HepG2 (cell line): Measurements from ENCODE around the gene MAN1B1. TPM values are rescaled to one million over a fixed set of nuclear protein-coding genes. Genes with fewer than 3 reads are reported as not detected.

Experiments
- JUN ChIP-seq: sonication (generic); formaldehyde crosslinking; IDR thresholded peaks from 2 replicates; pipeline ENCODE4 v1.4.0; 2020; ENCODE audit warnings: mild to moderate bottlenecking, missing genetic modification reagents
- JUND ChIP-seq: sonication (generic); formaldehyde crosslinking; IDR thresholded peaks from 2 replicates; pipeline ENCODE4 v1.8.0; 2022; ENCODE audit warnings: mild to moderate bottlenecking, missing genetic modification reagents
- KDM2A ChIP-seq: sonication (generic); formaldehyde crosslinking; IDR thresholded peaks from 2 replicates; pipeline ENCODE4 v1.4.0; 2020; ENCODE audit warnings: low read depth, missing genetic modification reagents, borderline replicate concordance
- MIER2 ChIP-seq: IDR thresholded peaks from 2 replicates; pipeline ENCODE4 v1.6.1; 2016; ENCODE audit warnings: missing biosample characterization, missing genetic modification reagents
- MLLT10 ChIP-seq: sonication (generic); formaldehyde crosslinking; IDR thresholded peaks from 2 replicates; pipeline ENCODE4 v1.4.0; 2020; ENCODE audit warnings: missing genetic modification reagents
- PRMT3 ChIP-seq: sonication (generic); formaldehyde crosslinking; IDR thresholded peaks from 2 replicates; pipeline ENCODE4 v1.8.1; 2022; ENCODE audit warnings: low read depth, mild to moderate bottlenecking, moderate library complexity, missing genetic modification reagents, borderline replicate concordance
- RBFOX2 ChIP-seq: fragments of 200-400 bp; formaldehyde crosslinking; IDR thresholded peaks from 2 replicates; pipeline ENCODE4 v1.6.1; 2017; ENCODE audit warnings: low read depth, mild to moderate bottlenecking, low read length
- SP1 ChIP-seq, 2 experiments: fragments of 450-650 bp in 1 of 2; sonication (generic) in 1 of 2; formaldehyde crosslinking in 1 of 2; IDR thresholded peaks; 2 replicates each; pipeline versions ENCODE4 v1.4.0 to v1.6.1; 2016 to 2020; ENCODE audit warnings: missing genetic modification reagents in 1 of 2
- TBX2 ChIP-seq: sonication (generic); formaldehyde crosslinking; IDR thresholded peaks from 2 replicates; pipeline ENCODE4 v1.5.0; 2020; ENCODE audit warnings: missing genetic modification reagents, mild to moderate bottlenecking, borderline replicate concordance
- TCF12 ChIP-seq, 2 experiments: fragments of 450-650 bp in 1 of 2; sonication (generic) in 1 of 2; formaldehyde crosslinking in 1 of 2; IDR thresholded peaks; 2 replicates each; pipeline versions ENCODE4 v1.6.1 to v1.8.0; 2017 to 2022; ENCODE audit warnings: antibody characterized with exemption in 1 of 2, mild to moderate bottlenecking in 1 of 2, missing genetic modification reagents in 1 of 2, moderate library complexity in 1 of 2
- THAP8 ChIP-seq: sonication (generic); formaldehyde crosslinking; IDR thresholded peaks from 2 replicates; pipeline ENCODE4 v1.5.1; 2020; ENCODE audit warnings: missing genetic modification reagents, mild to moderate bottlenecking, borderline replicate concordance
- ZFP36 ChIP-seq: fragments of 150-350 bp; IDR thresholded peaks from 2 replicates; pipeline ENCODE4 v1.6.1; 2018; ENCODE audit warnings: borderline replicate concordance, low read length, low read depth; ENCODE audit not compliant: partially characterized antibody
- ZNF274 ChIP-seq: sonication (generic); formaldehyde crosslinking; IDR thresholded peaks from 2 replicates; pipeline ENCODE4 v1.5.1; 2020; ENCODE audit warnings: mild to moderate bottlenecking, missing genetic modification reagents
- ZNF430 ChIP-seq: sonication (generic); formaldehyde crosslinking; IDR thresholded peaks from 2 replicates; pipeline ENCODE4 v1.9.0; 2021; ENCODE audit warnings: mild to moderate bottlenecking, missing genetic modification reagents
- ZNF652 ChIP-seq: IDR thresholded peaks from 2 replicates; pipeline ENCODE4 v1.6.1; 2016; ENCODE audit warnings: low read depth, borderline replicate concordance
- ZNF883 ChIP-seq: sonication (generic); formaldehyde crosslinking; IDR thresholded peaks from 2 replicates; pipeline ENCODE4 v1.5.1; 2020; ENCODE audit warnings: mild to moderate bottlenecking, missing genetic modification reagents; ENCODE audit errors: not compliant biosample characterization
- polyA plus RNA-seq, 8 experiments: library from polyadenylated mRNA; depleted of rRNA in 3 of 8; stranded (reverse) in 7 of 8; unstranded in 1 of 8; fragments of >200 nt; fragmentation: Illumina TruSeq in 4 of 8; extraction: Trizol in 4 of 8; gene quantifications; 2 replicates each; pipeline versions ENCODE4 v1.2.1 to v1.2.3, GENCODE V29; 2011 to 2016; ENCODE audit warnings: low read depth in 4 of 8, missing spikeins in 1 of 8, mixed read lengths in 1 of 8; ENCODE audit not compliant: insufficient read depth in 1 of 8
- total RNA-seq, 5 experiments: library from RNA; depleted of rRNA; stranded (reverse); fragments of >200 nt; fragmentation: Illumina TruSeq; extraction: Trizol; gene quantifications; 2 replicates each; pipeline ENCODE4 v1.2.3, GENCODE V29; 2016; ENCODE audit warnings: low read depth in 1 of 5
- TF ChIP-seq, protein P1 (sequence below): sonication (generic); formaldehyde crosslinking; conservative IDR thresholded peaks from 2 replicates; pipeline ENCODE4 v1.4.0; 2020; ENCODE audit warnings: missing genetic modification reagents
- TF ChIP-seq, protein P2 (sequence below): sonication (generic); formaldehyde crosslinking; IDR thresholded peaks from 2 replicates; pipeline ENCODE4 v1.5.1; 2020; ENCODE audit warnings: missing genetic modification reagents, mild to moderate bottlenecking, borderline replicate concordance
- TF ChIP-seq, protein P3 (sequence below): sonication (generic); formaldehyde crosslinking; IDR thresholded peaks from 2 replicates; pipeline ENCODE4 v1.5.1; 2020; ENCODE audit warnings: missing genetic modification reagents, mild to moderate bottlenecking, borderline replicate concordance
- TF ChIP-seq, protein P4 (sequence below): sonication (generic); formaldehyde crosslinking; IDR thresholded peaks from 2 replicates; pipeline ENCODE4 v1.8.0; 2022; ENCODE audit warnings: missing genetic modification reagents, mild to moderate bottlenecking, moderate library complexity, borderline replicate concordance

The MAN1B1 gene
- total and polyA plus RNA-seq, 2 of the 13 experiments (the other 11 are each of a cell fraction or from before 2014, with no cell fraction given): 48.9 to 59.5 TPM

DNA sequence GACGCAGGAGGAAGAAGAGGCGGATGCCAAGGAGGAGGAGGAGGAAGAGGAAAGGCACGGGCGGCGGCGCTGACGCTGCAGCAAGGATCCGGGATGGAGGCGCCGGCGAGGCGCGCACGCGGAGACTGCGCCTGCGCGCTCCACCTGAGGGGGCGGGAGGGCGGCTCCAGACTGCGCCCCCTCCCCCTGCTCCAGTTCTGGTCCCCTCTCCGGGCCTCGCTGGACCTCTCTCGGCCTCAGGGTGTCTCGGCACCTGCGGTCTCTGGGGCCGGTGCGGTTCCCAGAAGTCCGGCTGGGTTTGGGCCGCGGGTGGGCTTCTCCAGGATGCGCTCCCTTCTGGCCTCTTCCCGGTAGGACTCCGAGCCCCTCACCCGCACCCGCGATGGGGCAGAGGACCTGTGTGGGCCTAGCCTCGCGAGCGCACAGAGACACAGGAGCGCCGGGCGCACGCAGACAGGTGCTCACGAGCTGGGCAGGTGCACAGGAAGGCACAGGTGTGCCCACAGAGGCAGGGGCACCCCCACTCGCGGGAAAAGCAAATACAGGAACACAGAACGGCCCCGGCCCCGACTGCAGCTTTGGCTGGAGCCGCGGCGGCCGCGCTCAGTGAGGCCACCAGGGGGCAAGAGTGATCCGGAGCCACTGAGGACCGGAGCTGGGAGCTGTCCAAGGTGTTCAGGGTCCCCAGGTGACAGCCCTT, 40.5 kb upstream of the MAN1B1 start, which contains the start of gene NPDC1 (continued):
- TF ChIP-seq, protein P1, sequence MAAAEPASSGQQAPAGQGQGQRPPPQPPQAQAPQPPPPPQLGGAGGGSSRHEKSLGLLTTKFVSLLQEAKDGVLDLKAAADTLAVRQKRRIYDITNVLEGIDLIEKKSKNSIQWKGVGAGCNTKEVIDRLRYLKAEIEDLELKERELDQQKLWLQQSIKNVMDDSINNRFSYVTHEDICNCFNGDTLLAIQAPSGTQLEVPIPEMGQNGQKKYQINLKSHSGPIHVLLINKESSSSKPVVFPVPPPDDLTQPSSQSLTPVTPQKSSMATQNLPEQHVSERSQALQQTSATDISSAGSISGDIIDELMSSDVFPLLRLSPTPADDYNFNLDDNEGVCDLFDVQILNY (CRISPR knock-in tag): 0 out of 2 replicates have a peak, but pooled peaks have one; percentile 33
- TF ChIP-seq MLLT10 (CRISPR knock-in tag) (no peak), TCF12 (IDR thresholded peaks at IDR 0.05) (no peak), TCF12 (CRISPR knock-in tag; IDR thresholded peaks at IDR 0.05) (no peak), ZNF430 (CRISPR knock-in tag) (peak; percentile 93), ZNF652 (CRISPR knock-in tag) (no peak), ZFP36 (no peak), PRMT3 (CRISPR knock-in tag) (no peak), MIER2 (CRISPR knock-in tag) (peak; percentile 98), ZNF274 (CRISPR knock-in tag) (peak; percentile 68), RBFOX2 (no peak), JUN (CRISPR knock-in tag) (no peak), KDM2A (peak; percentile 93), THAP8 (CRISPR knock-in tag) (peak; percentile 73; the same call in 1 of the 2 replicates), ZNF883 (CRISPR knock-in tag) (peak; percentile 68), JUND (CRISPR knock-in tag) (no peak), SP1 (IDR thresholded peaks at IDR 0.05) (no peak), SP1 (CRISPR knock-in tag; IDR thresholded peaks at IDR 0.05) (no peak), TBX2 (CRISPR knock-in tag) (peak; percentile 78)
- TF ChIP-seq, protein P2, sequence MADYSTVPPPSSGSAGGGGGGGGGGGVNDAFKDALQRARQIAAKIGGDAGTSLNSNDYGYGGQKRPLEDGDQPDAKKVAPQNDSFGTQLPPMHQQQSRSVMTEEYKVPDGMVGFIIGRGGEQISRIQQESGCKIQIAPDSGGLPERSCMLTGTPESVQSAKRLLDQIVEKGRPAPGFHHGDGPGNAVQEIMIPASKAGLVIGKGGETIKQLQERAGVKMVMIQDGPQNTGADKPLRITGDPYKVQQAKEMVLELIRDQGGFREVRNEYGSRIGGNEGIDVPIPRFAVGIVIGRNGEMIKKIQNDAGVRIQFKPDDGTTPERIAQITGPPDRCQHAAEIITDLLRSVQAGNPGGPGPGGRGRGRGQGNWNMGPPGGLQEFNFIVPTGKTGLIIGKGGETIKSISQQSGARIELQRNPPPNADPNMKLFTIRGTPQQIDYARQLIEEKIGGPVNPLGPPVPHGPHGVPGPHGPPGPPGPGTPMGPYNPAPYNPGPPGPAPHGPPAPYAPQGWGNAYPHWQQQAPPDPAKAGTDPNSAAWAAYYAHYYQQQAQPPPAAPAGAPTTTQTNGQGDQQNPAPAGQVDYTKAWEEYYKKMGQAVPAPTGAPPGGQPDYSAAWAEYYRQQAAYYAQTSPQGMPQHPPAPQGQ (CRISPR knock-in tag): no peak
- TF ChIP-seq, protein P3, sequence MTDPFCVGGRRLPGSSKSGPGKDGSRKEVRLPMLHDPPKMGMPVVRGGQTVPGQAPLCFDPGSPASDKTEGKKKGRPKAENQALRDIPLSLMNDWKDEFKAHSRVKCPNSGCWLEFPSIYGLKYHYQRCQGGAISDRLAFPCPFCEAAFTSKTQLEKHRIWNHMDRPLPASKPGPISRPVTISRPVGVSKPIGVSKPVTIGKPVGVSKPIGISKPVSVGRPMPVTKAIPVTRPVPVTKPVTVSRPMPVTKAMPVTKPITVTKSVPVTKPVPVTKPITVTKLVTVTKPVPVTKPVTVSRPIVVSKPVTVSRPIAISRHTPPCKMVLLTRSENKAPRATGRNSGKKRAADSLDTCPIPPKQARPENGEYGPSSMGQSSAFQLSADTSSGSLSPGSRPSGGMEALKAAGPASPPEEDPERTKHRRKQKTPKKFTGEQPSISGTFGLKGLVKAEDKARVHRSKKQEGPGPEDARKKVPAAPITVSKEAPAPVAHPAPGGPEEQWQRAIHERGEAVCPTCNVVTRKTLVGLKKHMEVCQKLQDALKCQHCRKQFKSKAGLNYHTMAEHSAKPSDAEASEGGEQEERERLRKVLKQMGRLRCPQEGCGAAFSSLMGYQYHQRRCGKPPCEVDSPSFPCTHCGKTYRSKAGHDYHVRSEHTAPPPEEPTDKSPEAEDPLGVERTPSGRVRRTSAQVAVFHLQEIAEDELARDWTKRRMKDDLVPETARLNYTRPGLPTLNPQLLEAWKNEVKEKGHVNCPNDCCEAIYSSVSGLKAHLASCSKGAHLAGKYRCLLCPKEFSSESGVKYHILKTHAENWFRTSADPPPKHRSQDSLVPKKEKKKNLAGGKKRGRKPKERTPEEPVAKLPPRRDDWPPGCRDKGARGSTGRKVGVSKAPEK (CRISPR knock-in tag): no peak
- TF ChIP-seq, protein P4, sequence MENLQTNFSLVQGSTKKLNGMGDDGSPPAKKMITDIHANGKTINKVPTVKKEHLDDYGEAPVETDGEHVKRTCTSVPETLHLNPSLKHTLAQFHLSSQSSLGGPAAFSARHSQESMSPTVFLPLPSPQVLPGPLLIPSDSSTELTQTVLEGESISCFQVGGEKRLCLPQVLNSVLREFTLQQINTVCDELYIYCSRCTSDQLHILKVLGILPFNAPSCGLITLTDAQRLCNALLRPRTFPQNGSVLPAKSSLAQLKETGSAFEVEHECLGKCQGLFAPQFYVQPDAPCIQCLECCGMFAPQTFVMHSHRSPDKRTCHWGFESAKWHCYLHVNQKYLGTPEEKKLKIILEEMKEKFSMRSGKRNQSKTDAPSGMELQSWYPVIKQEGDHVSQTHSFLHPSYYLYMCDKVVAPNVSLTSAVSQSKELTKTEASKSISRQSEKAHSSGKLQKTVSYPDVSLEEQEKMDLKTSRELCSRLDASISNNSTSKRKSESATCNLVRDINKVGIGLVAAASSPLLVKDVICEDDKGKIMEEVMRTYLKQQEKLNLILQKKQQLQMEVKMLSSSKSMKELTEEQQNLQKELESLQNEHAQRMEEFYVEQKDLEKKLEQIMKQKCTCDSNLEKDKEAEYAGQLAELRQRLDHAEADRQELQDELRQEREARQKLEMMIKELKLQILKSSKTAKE (CRISPR knock-in tag): no peak
